GM21526 (cell line): ENCODE measurements around the gene RFTN1.

Experiments
- ATAC-seq: cut with Tn5 transposase; IDR thresholded peaks from one replicate; pipeline ENCODE4 v1.9.1; 2021; ENCODE audit warnings: moderate library complexity; ENCODE audit not compliant: unreplicated experiment, low FRiP score

The RFTN1 gene

GRCh38 chr3:16369885-16370284 is 143.6 kb downstream of the RFTN1 start:
- no peak for ATAC-seq

GRCh38 chr3:16369276-16369675 is 144.2 kb downstream of the RFTN1 start:
- no peak for ATAC-seq

GRCh38 chr3:16366581-16366980 is 146.9 kb downstream of the RFTN1 start:
- ATAC-seq: no peak

- no peak for ATAC-seq
Measured at GRCh38 chr3:16365491-16366128, 147.9 kb downstream of the RFTN1 start.

GRCh38 chr3:16364963-16365362 is 148.5 kb downstream of the RFTN1 start:
- no peak for ATAC-seq

- ATAC-seq: no peak
Measured at GRCh38 chr3:16364323-16364722, 149.2 kb downstream of the RFTN1 start.

GRCh38 chr3:16363636-16364035 is 149.9 kb downstream of the RFTN1 start:
- no peak for ATAC-seq

GRCh38 chr3:16362770-16363169 is 150.7 kb downstream of the RFTN1 start:
- ATAC-seq: no peak

GRCh38 chr3:16361087-16361486 is 152.4 kb downstream of the RFTN1 start:
- no peak for ATAC-seq

GRCh38 chr3:16359331-16359730 is 154.2 kb downstream of the RFTN1 start:
- no peak for ATAC-seq

GRCh38 chr3:16358336-16358735 is 155.2 kb downstream of the RFTN1 start:
- ATAC-seq: no peak

- ATAC-seq: no peak
Measured at GRCh38 chr3:16357186-16358121, 156.0 kb downstream of the RFTN1 start.

GRCh38 chr3:16355828-16356227 is 157.7 kb downstream of the RFTN1 start:
- ATAC-seq: no peak

GRCh38 chr3:16354291-16354690 is 159.2 kb downstream of the RFTN1 start:
- ATAC-seq: no peak

- ATAC-seq: no peak
Measured at GRCh38 chr3:16352428-16352827, 161.1 kb downstream of the RFTN1 start.

- no peak for ATAC-seq
Measured at GRCh38 chr3:16350597-16351318, 162.7 kb downstream of the RFTN1 start.

- no peak for ATAC-seq
Measured at GRCh38 chr3:16349986-16350596, 163.4 kb downstream of the RFTN1 start.

- no peak for ATAC-seq
Measured at GRCh38 chr3:16347548-16347947, 166.0 kb downstream of the RFTN1 start.

- ATAC-seq: no peak
Measured at GRCh38 chr3:16346413-16347081, 167.0 kb downstream of the RFTN1 start.

GRCh38 chr3:16343101-16343500 is 170.4 kb downstream of the RFTN1 start:
- no peak for ATAC-seq
